Stimulated activated CD8-positive, alpha-beta memory T cell treated with anti-CD3 and anti-CD28 coated beads, Interleukin-7, amount 100 ng/mL, for 4 hours (primary cell): ENCODE results near the gene LRRC4C.
"Not testable (repeated sequence)": the region's sequence is repeated elsewhere in the genome, so short reads cannot be mapped to it uniquely, and the experiment has no call there.

Source experiments
- DNase-seq, 2 donors: peaks; one replicate each; pipeline ENCODE4 v3.0.0-alpha.2; 2020; ENCODE audit warnings: low read depth in 2 of 2

Gene LRRC4C

GRCh38 chr11:40240284-40240683 is 1219.2 kb downstream of the LRRC4C start:
- DNase-seq, result no peak

GRCh38 chr11:40236526-40236925 is 1222.9 kb downstream of the LRRC4C start:
- no peak for DNase-seq

GRCh38 chr11:40235841-40236240 is 1223.6 kb downstream of the LRRC4C start:
- DNase-seq, result no peak

GRCh38 chr11:40230821-40231220 is 1228.6 kb downstream of the LRRC4C start:
- DNase-seq, result no peak

- no peak for DNase-seq
These were observed 1230.8 kb downstream of the LRRC4C start for GRCh38 chr11:40228662-40229061.

- DNase-seq, result no peak
These were observed 1231.7 kb downstream of the LRRC4C start for GRCh38 chr11:40227730-40228129.

GRCh38 chr11:40226654-40227053 is 1232.8 kb downstream of the LRRC4C start:
- no peak for DNase-seq

- DNase-seq, result no peak
These were observed 1235.7 kb downstream of the LRRC4C start for GRCh38 chr11:40223596-40224330.

GRCh38 chr11:40219401-40219800 is 1240.1 kb downstream of the LRRC4C start:
- no peak for DNase-seq

- DNase-seq, result no peak
These were observed 1243.9 kb downstream of the LRRC4C start for GRCh38 chr11:40215556-40215955.

- no peak for DNase-seq
These were observed 1252.0 kb downstream of the LRRC4C start for GRCh38 chr11:40207416-40207815.

- no peak for DNase-seq
These were observed 1255.2 kb downstream of the LRRC4C start for GRCh38 chr11:40204228-40204627.

- no peak for DNase-seq
These were observed 1255.8 kb downstream of the LRRC4C start for GRCh38 chr11:40203606-40204005.

GRCh38 chr11:40202589-40203270 is 1256.7 kb downstream of the LRRC4C start:
- no peak for DNase-seq

GRCh38 chr11:40192590-40192989 is 1266.9 kb downstream of the LRRC4C start:
- DNase-seq, result not testable (repeated sequence)

- no peak for DNase-seq
These were observed 1269.2 kb downstream of the LRRC4C start for GRCh38 chr11:40190294-40190693.

GRCh38 chr11:40188848-40189247 is 1270.6 kb downstream of the LRRC4C start:
- no peak for DNase-seq

- no peak for DNase-seq
These were observed 1272.2 kb downstream of the LRRC4C start for GRCh38 chr11:40187295-40187694.

- no peak for DNase-seq
These were observed 1272.8 kb downstream of the LRRC4C start for GRCh38 chr11:40186437-40187263.

- no peak for DNase-seq
These were observed 1273.7 kb downstream of the LRRC4C start for GRCh38 chr11:40185793-40186192.

- no peak for DNase-seq
These were observed 1276.1 kb downstream of the LRRC4C start for GRCh38 chr11:40183073-40184064.
